HG02588 (cell line): Measurements from ENCODE around the gene C1QTNF3.
"Not testable (repeated sequence)": the region's sequence is repeated elsewhere in the genome, so short reads cannot be mapped to it uniquely, and the experiment has no call there.

Experiments used
- ATAC-seq: cut with Tn5 transposase; IDR thresholded peaks from one replicate; pipeline ENCODE4 v1.9.1; 2021; ENCODE audit warnings: mild to moderate bottlenecking, moderate library complexity; ENCODE audit not compliant: unreplicated experiment

C1QTNF3 gene

GRCh38 chr5:34053133-34053532 is 10.1 kb upstream of the C1QTNF3 start:
- no peak for ATAC-seq

GRCh38 chr5:34051374-34051980 is 8.5 kb upstream of the C1QTNF3 start:
- ATAC-seq = no peak

DNA sequence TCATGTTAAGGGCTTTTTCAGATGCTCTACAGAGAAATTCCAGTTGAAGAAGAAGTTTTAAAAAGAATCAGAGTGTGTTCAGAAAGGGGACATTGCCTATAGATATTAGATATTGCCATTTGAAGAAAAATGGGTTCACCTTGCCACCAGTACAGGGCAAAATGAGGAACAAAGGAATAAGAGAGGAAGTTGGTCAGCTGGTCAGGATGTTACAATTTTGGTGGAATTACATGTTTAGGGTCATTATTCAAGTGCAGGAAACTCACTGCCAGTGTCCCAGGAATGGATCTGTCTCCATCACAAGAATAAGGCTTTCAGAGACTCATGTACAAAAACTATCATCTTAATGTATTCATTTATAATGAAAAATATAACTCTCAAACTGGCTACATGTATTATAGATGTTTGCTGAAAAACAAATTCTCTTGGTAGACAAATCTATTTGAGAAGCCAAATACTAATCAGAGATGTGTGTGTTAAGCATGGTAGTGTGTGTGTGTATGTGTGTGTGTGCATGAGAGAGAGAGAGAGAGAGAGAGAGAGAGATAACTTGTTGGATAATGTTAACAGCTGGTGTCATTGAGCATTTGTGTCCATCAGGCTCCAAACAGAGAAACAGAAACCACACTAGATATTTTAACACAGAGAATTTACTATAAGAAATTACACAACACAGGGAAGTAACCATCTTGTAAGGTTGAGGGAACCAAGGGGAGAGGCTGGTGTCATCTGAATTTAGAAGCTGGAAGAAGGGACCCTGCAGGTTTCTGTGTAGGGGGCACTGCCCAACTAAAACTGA is 5.0 kb upstream of the C1QTNF3 start:
- ATAC-seq = no peak

GRCh38 chr5:34047143-34047542 is 4.1 kb upstream of the C1QTNF3 start:
- no peak for ATAC-seq

DNA sequence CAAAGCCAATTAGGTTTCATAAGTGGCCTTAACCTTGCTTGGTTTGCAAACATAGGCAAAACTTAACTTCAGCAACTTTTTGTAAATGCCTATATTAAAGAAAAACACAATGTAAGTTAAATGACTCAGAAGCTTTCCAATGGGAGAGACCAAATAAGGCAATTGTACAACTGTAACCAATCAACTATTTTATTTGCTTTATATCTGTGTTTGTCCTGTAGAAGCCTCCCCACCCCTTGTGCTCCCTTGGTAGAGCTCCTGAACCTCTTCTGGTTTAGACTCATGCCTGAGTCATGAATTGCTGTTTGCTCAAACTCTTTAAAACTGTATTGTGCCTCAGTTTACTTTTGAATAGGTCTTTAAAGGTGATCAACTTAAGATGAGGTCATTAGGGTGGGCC is 3.0 kb upstream of the C1QTNF3 start:
- no peak for ATAC-seq

GRCh38 chr5:34045023-34045422 is 2.0 kb upstream of the C1QTNF3 start:
- ATAC-seq = no peak

GRCh38 chr5:34042321-34042720 is 692 bp downstream of the C1QTNF3 start:
- no peak for ATAC-seq

DNA sequence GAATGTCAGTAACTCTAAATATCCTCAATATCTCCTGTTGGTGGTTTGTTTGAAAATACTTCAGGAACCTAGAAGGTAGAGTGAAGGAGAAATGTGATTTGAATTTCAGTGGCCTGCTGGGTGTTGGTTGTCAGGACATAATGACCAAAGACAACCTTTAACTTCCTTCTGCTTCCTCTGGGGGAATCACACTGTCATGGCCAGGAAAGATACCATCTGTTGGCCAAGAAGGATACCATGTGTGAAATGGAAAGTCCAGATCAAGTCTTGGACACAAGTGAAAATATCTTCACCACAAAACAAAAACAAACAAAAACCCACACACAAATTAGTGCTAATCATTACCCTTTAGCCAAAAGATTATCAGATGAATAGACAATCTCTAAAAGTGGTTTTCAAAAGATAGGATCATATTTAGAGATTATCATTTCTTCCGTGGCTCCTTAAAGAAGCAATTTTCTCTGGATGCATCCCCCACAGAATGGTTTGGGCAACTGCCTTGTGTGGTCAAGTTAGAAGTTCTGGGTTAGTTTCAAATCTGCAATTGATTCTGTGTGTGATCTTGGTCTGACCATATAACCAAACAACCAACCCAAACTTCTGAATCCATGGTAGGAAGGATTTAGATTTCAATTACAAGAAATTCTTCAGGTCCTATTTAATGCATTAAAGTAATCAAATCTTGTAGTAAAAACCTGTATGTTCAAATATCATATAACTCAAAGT is 1.6 kb downstream of the C1QTNF3 start:
- no peak for ATAC-seq

DNA sequence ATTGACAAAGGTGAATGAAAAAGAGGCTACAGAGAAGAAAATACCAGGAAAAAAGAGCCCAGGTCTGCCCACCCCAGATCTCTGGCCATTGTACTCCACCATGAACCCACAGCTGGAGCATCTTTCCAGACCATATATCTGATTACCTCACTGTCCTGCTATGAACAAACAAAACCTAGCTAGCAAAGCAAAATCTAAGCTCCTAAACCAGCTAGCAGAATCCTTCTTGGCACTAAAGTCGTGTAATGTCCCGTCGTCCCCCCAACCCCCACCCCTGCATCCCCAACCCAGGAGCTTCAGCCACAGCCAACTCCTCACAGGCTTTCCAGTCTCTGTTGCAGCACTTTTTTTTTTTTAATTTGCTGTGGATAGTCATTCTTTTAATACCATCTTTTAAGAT is 2.5 kb downstream of the C1QTNF3 start:
- no peak for ATAC-seq

DNA sequence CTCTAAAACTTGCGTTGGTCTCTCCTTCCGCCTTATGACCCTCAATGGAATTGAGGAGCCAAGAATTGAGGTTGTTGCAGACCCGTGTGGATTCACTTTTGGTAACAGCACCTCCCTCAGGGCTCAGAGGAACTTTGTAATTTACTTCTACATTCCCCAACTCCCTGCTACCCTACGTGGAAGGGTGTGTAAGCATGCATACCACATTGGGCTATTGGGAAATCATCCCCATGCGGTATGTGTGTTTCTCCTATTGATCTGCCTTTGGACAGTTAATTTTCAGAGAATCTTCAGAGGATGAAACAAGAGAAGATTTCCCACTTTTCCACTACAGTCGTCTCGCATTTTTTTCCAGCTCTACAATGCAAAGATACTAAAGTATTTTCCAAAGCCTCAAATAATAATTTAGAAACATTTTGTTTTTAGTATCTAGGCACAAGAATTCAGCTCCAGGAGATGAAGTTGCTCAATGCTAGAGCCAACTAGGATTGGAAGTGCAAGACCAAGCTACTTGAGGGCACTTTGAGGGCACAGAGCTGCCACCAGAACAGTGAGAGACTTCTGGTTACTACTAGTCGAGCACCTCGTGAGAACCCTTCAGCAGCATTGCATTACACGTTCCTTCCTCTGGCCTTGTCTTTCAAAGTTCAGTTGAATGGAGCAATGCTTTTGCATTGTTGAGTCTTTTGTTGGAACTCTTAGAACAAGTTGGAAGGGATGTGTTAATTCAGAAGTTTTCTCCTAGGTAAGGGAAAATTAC is 3.4 kb downstream of the C1QTNF3 start:
- no peak for ATAC-seq

GRCh38 chr5:34038838-34039237 is 4.2 kb downstream of the C1QTNF3 start:
- no peak for ATAC-seq

DNA sequence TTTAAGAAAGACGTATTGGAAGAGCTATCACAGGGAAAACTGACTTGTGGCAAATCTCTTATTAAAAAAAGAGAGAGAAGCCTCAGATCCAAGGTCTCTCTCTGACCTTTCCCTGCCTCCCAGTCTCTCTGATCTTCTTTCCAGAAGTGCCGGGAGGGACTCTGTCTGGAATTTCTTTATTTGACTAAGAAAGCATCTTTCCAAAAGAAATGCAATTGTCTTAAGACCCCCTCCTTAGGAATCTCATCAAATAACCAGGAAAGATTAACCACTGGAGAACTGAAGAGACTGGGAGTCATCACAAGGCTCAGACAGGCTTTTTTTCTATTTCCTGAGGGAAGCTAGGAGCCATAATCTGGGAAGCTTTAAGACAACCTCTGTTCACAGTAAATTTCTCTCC is 4.6 kb downstream of the C1QTNF3 start:
- ATAC-seq = no peak

GRCh38 chr5:34037726-34038125 is 5.3 kb downstream of the C1QTNF3 start:
- ATAC-seq = no peak

- no peak for ATAC-seq
These were observed 7.3 kb downstream of the C1QTNF3 start for GRCh38 chr5:34035756-34036155.

GRCh38 chr5:34034534-34035327 is 8.3 kb downstream of the C1QTNF3 start:
- no peak for ATAC-seq

DNA sequence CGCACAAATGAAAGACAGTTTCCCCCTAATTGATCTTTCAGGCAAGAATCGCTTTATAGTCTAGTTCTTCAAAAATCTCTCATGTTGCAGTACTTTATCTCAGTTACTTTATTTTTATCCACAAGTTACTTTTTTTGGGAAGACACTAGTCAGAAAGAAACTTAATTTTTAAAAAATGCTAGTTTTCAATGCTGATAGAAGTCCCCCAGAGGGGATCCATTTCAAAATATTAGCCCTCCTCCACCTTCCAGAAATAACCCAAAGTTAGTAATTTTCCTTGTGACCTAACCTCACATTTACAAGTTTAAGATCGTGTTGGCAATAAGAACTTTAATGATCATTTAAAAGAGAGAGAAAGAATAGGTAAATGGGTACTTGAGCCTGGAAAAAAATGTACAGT is 11.0 kb downstream of the C1QTNF3 start:
- no peak for ATAC-seq

- no peak for ATAC-seq
These were observed 11.9 kb downstream of the C1QTNF3 start for GRCh38 chr5:34031117-34031516.

- ATAC-seq = not testable (repeated sequence)
These were observed 12.4 kb downstream of the C1QTNF3 start for GRCh38 chr5:34030585-34030984.

GRCh38 chr5:34030048-34030447 is 13.0 kb downstream of the C1QTNF3 start:
- ATAC-seq = no peak

- no peak for ATAC-seq
These were observed 14.7 kb downstream of the C1QTNF3 start for GRCh38 chr5:34028349-34028748.
